HepG2 (cell line): ENCODE data around the gene RABGEF1. TPM values are rescaled to one million over a fixed set of nuclear protein-coding genes. Genes with fewer than 3 reads are reported as not detected.

Experiments
- AGO2 ChIP-seq: fragments of 200-400 bp; formaldehyde crosslinking; optimal IDR thresholded peaks from 2 replicates; pipeline ENCODE3; 2017; ENCODE audit warnings: mild to moderate bottlenecking, low read depth, low read length, moderate library complexity
- CEBPG ChIP-seq: IDR thresholded peaks from 2 replicates; pipeline ENCODE4 v1.6.1; 2016
- FOXJ3 ChIP-seq: sonication (generic); formaldehyde crosslinking; IDR thresholded peaks from 2 replicates; pipeline ENCODE4 v1.4.0; 2020; ENCODE audit warnings: missing genetic modification reagents, mild to moderate bottlenecking, borderline replicate concordance
- FOXO1 ChIP-seq: sonication (generic); formaldehyde crosslinking; IDR thresholded peaks from 2 replicates; pipeline ENCODE4 v1.4.0; 2020; ENCODE audit warnings: missing genetic modification reagents
- HIC2 ChIP-seq: sonication (generic); formaldehyde crosslinking; IDR thresholded peaks from 2 replicates; pipeline ENCODE4 v1.9.0; 2022; ENCODE audit warnings: low read depth, missing genetic modification reagents
- HNF4A ChIP-seq: sonication (generic); formaldehyde crosslinking; IDR thresholded peaks from 2 replicates; pipeline ENCODE4 v1.4.0; 2020; ENCODE audit warnings: missing genetic modification reagents
- KLF6 ChIP-seq: IDR thresholded peaks from 2 replicates; pipeline ENCODE4 v1.8.0; 2016; ENCODE audit warnings: missing biosample characterization, missing genetic modification reagents
- MEIS2 ChIP-seq: sonication (generic); formaldehyde crosslinking; IDR thresholded peaks from 2 replicates; pipeline ENCODE4 v1.9.0; 2021; ENCODE audit warnings: mild to moderate bottlenecking, missing genetic modification reagents
- MIER3 ChIP-seq: IDR thresholded peaks from 2 replicates; pipeline ENCODE4 v1.6.1; 2016; ENCODE audit warnings: missing compliant biosample characterization, borderline replicate concordance
- NFYB ChIP-seq: sonication (generic); formaldehyde crosslinking; IDR thresholded peaks from 2 replicates; pipeline ENCODE4 v1.4.0; 2020; ENCODE audit warnings: missing genetic modification reagents
- PHF5A ChIP-seq: IDR thresholded peaks from one replicate; pipeline ENCODE4 v1.6.1; 2018; ENCODE audit warnings: low read depth, missing genetic modification reagents; ENCODE audit not compliant: unreplicated experiment
- PITX1 ChIP-seq: sonication (generic); formaldehyde crosslinking; IDR thresholded peaks from 2 replicates; pipeline ENCODE4 v1.5.1; 2020; ENCODE audit warnings: mild to moderate bottlenecking, missing genetic modification reagents
- POLR2A ChIP-seq, 2 experiments: IDR thresholded peaks; 2 replicates each; pipeline ENCODE4 v1.6.1; 2011; ENCODE audit warnings: low read depth in 2 of 2, low read length in 2 of 2, mild to moderate bottlenecking in 1 of 2, moderate library complexity in 1 of 2; ENCODE audit not compliant: insufficient read depth in 1 of 2
- SKI ChIP-seq: fragments of 450-650 bp; IDR thresholded peaks from one replicate; pipeline ENCODE4 v1.6.1; 2018; ENCODE audit warnings: mild to moderate bottlenecking; ENCODE audit not compliant: partially characterized antibody
- THAP9 ChIP-seq: sonication (generic); formaldehyde crosslinking; IDR thresholded peaks from 2 replicates; pipeline ENCODE4; 2020; ENCODE audit warnings: missing genetic modification reagents, mild to moderate bottlenecking, borderline replicate concordance
- YY1 ChIP-seq: IDR thresholded peaks from 2 replicates; pipeline ENCODE4 v1.6.1; 2011; ENCODE audit warnings: low read length, low read depth, moderate library complexity, mild to moderate bottlenecking; ENCODE audit not compliant: insufficient read depth, insufficient replicate concordance
- ZC3H4 ChIP-seq: sonication (generic); formaldehyde crosslinking; IDR thresholded peaks from 2 replicates; pipeline ENCODE4 v1.4.0; 2020; ENCODE audit warnings: missing genetic modification reagents, borderline replicate concordance
- polyA plus RNA-seq, 8 experiments: library from polyadenylated mRNA; depleted of rRNA in 3 of 8; stranded (reverse) in 7 of 8; unstranded in 1 of 8; fragments of >200 nt; fragmentation: Illumina TruSeq in 4 of 8; extraction: Trizol in 4 of 8; gene quantifications; 2 replicates each; pipeline versions ENCODE4 v1.2.1 to v1.2.3, GENCODE V29; 2011 to 2016; ENCODE audit warnings: low read depth in 4 of 8, missing spikeins in 1 of 8, mixed read lengths in 1 of 8; ENCODE audit not compliant: insufficient read depth in 1 of 8
- total RNA-seq, 5 experiments: library from RNA; depleted of rRNA; stranded (reverse); fragments of >200 nt; fragmentation: Illumina TruSeq; extraction: Trizol; gene quantifications; 2 replicates each; pipeline ENCODE4 v1.2.3, GENCODE V29; 2016; ENCODE audit warnings: low read depth in 1 of 5
- TF ChIP-seq, protein P1 (sequence below): sonication (generic); formaldehyde crosslinking; IDR thresholded peaks from 2 replicates; pipeline ENCODE4 v1.4.0; 2020; ENCODE audit warnings: missing genetic modification reagents, borderline replicate concordance
- TF ChIP-seq, protein P2 (sequence below): sonication (generic); formaldehyde crosslinking; IDR thresholded peaks from 2 replicates; pipeline ENCODE4 v1.8.1; 2023; ENCODE audit warnings: mild to moderate bottlenecking, missing genetic modification reagents
- TF ChIP-seq, protein P3 (sequence below): sonication (generic); formaldehyde crosslinking; IDR thresholded peaks from 2 replicates; pipeline ENCODE4 v1.5.0; 2020; ENCODE audit warnings: missing genetic modification reagents

RABGEF1 gene
- total and polyA plus RNA-seq, 2 of the 13 experiments (the other 11 are each of a cell fraction or from before 2014, with no cell fraction given), result 22.7 to 35.3 TPM

GRCh38 chr7:66740302-66740979, at the start of gene RABGEF1 (continued):
- TF ChIP-seq, protein P1, sequence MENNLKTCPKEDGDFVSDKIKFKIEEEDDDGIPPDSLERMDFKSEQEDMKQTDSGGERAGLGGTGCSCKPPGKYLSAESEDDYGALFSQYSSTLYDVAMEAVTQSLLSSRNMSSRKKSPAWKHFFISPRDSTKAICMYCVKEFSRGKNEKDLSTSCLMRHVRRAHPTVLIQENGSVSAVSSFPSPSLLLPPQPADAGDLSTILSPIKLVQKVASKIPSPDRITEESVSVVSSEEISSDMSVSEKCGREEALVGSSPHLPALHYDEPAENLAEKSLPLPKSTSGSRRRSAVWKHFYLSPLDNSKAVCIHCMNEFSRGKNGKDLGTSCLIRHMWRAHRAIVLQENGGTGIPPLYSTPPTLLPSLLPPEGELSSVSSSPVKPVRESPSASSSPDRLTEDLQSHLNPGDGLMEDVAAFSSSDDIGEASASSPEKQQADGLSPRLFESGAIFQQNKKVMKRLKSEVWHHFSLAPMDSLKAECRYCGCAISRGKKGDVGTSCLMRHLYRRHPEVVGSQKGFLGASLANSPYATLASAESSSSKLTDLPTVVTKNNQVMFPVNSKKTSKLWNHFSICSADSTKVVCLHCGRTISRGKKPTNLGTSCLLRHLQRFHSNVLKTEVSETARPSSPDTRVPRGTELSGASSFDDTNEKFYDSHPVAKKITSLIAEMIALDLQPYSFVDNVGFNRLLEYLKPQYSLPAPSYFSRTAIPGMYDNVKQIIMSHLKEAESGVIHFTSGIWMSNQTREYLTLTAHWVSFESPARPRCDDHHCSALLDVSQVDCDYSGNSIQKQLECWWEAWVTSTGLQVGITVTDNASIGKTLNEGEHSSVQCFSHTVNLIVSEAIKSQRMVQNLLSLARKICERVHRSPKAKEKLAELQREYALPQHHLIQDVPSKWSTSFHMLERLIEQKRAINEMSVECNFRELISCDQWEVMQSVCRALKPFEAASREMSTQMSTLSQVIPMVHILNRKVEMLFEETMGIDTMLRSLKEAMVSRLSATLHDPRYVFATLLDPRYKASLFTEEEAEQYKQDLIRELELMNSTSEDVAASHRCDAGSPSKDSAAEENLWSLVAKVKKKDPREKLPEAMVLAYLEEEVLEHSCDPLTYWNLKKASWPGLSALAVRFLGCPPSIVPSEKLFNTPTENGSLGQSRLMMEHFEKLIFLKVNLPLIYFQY (CRISPR knock-in tag), result no peak
- no peak for TF ChIP-seq CEBPG (CRISPR knock-in tag)
- no peak for TF ChIP-seq SKI
- TF ChIP-seq HIC2, result no peak
- peak; percentile 28 for TF ChIP-seq PHF5A (CRISPR knock-in tag)
- TF ChIP-seq MIER3 (CRISPR knock-in tag), result peak; percentile 65; the same call in 1 of the 2 replicates
- TF ChIP-seq ZC3H4 (CRISPR knock-in tag), result no peak
- TF ChIP-seq PITX1 (CRISPR knock-in tag), result no peak
- TF ChIP-seq POLR2A (IDR thresholded peaks at IDR 0.05; ENCODE audit: insufficient read depth in 1 of 2, low read depth in 2 of 2, low read length in 2 of 2), result peak; percentile 84 to 85
- peak; percentile 50 for TF ChIP-seq YY1
- peak; percentile 27; the same call in 1 of the 2 replicates for TF ChIP-seq HNF4A (CRISPR knock-in tag)
- TF ChIP-seq, protein P2, sequence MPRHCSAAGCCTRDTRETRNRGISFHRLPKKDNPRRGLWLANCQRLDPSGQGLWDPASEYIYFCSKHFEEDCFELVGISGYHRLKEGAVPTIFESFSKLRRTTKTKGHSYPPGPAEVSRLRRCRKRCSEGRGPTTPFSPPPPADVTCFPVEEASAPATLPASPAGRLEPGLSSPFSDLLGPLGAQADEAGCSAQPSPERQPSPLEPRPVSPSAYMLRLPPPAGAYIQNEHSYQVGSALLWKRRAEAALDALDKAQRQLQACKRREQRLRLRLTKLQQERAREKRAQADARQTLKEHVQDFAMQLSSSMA (CRISPR knock-in tag), result no peak; the same call in 1 of the 2 replicates
- no peak; the same call in 1 of the 2 replicates for TF ChIP-seq MEIS2
- TF ChIP-seq FOXO1 (CRISPR knock-in tag), result peak; percentile 11; the same call in 1 of the 2 replicates
- no peak for TF ChIP-seq FOXJ3 (CRISPR knock-in tag)
- no peak for TF ChIP-seq AGO2
- TF ChIP-seq THAP9 (CRISPR knock-in tag), result no peak
- TF ChIP-seq KLF6, result no peak; the same call in 1 of the 2 replicates
- TF ChIP-seq, protein P3, sequence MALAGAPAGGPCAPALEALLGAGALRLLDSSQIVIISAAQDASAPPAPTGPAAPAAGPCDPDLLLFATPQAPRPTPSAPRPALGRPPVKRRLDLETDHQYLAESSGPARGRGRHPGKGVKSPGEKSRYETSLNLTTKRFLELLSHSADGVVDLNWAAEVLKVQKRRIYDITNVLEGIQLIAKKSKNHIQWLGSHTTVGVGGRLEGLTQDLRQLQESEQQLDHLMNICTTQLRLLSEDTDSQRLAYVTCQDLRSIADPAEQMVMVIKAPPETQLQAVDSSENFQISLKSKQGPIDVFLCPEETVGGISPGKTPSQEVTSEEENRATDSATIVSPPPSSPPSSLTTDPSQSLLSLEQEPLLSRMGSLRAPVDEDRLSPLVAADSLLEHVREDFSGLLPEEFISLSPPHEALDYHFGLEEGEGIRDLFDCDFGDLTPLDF (CRISPR knock-in tag), result no peak
- peak; percentile 50; the same call in 1 of the 2 replicates for TF ChIP-seq NFYB (CRISPR knock-in tag)
